ENCODE data around the gene JMJD8. TPM values are rescaled to one million over a fixed set of nuclear protein-coding genes. Genes with fewer than 3 reads are reported as not detected.

JMJD8 gene
- total and polyA plus RNA-seq, 2 experiments from 2014 or later, result 48.5 to 82.5 TPM

- TF ChIP-seq ZNF462 (CRISPR knock-in tag; IDR thresholded peaks at IDR 0.05) (no peak), CTCF (conservative IDR thresholded peaks at IDR 0.05; ENCODE audit: low read depth in 2 of 2) (no peak), JUNB (IDR thresholded peaks at IDR 0.05; ENCODE audit: unreplicated experiment) (no peak)
Observed at GRCh38 chr16:668519-669171, 15.5 kb downstream of the JMJD8 start (continued).

- DNase-seq (ENCODE audit: low spot score) (peak; percentile 97), ATAC-seq (peak; percentile 93)
- Mint-ChIP-seq H3K4me3 (peak within 1 kb of the TSS; percentile 71), H3K36me3 (ENCODE audit: low read depth) (peaks cover 26% of the 10 kb centered on the region), H3K9me3 (no peaks in the 10 kb centered on the region; the same call in 2 of the 3 replicates), H3K27me3 (ENCODE audit: insufficient read depth, low read depth, poor library complexity) (peaks cover 2% of the 10 kb centered on the region), H3K4me1 (no peaks in the 10 kb centered on the region), H3K27ac (no peak within 1 kb of the TSS; the same call in 1 of the 2 replicates)
- Histone ChIP-seq H3K4me3 (peak within 1 kb of the TSS; percentile 91), H3K9me2 (ENCODE audit: insufficient read depth) (no peaks in the 10 kb centered on the region), H3K27me3 (ENCODE audit: insufficient read depth) (no peaks in the 10 kb centered on the region), H3K27ac (ENCODE audit: low read depth) (0 out of 2 replicates have a peak within 1 kb of the TSS, but pooled peaks have one; percentile 45), H3K79me2 (replicated peaks; ENCODE audit: insufficient read depth) (peaks cover 16% of the 10 kb centered on the region), H4K20me1 (replicated peaks; ENCODE audit: insufficient read depth) (peaks cover 3% of the 10 kb centered on the region), H3K4me2 (peak within 1 kb of the TSS; percentile 88), H2AFZ (no peak within 1 kb of the TSS), H3K36me3 (ENCODE audit: insufficient read depth) (peaks cover 11% of the 10 kb centered on the region; the same call in 1 of the 2 replicates), H3K4me1 (ENCODE audit: insufficient read depth) (no peaks in the 10 kb centered on the region), H3F3A (replicated peaks; ENCODE audit: low read depth) (peaks cover 7% of the 10 kb centered on the region; the same call in 1 of the 2 replicates)
- TF ChIP-seq ZNF462 (CRISPR knock-in tag; IDR thresholded peaks at IDR 0.05) (no peak), POLR2AphosphoS5 (IDR thresholded peaks at IDR 0.05; ENCODE audit: low read depth) (peak; percentile 80), CREB1 (CRISPR knock-in tag; IDR thresholded peaks at IDR 0.05; ENCODE audit: low read depth) (peak; percentile 73)
Observed at GRCh38 chr16:667780-668518, 16.2 kb downstream of the JMJD8 start, which contains the start of gene RHOT2. TSS of gene RHOT2 (plus strand) at chr16:668132. CDS start at chr16:668200, 68 bp downstream.
